Measurements from ENCODE around the gene TNFAIP6.
A peak's percentile ranks its signal among the peaks of the same experiment; 100 is the strongest.
"Not testable (repeated sequence)": the region's sequence is repeated elsewhere in the genome, so short reads cannot be mapped to it uniquely, and the experiment has no call there.

Gene TNFAIP6, protein sequence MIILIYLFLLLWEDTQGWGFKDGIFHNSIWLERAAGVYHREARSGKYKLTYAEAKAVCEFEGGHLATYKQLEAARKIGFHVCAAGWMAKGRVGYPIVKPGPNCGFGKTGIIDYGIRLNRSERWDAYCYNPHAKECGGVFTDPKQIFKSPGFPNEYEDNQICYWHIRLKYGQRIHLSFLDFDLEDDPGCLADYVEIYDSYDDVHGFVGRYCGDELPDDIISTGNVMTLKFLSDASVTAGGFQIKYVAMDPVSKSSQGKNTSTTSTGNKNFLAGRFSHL

DNA sequence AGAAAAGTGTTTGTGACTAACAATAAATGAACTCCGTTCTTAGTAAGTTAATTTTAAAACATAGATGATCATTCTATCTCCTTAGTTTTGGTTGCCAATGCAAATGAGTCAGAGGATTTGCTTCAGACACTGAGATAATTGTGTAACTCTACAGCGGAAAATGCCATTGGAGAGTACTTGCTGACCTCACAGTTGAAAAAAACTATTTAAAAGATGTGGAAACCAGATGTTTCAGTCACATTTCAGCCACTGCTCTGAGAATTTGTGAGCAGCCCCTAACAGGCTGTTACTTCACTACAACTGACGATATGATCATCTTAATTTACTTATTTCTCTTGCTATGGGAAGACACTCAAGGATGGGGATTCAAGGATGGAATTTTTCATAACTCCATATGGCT is at the start of gene TNFAIP6:
Gene TNFAIP6, plus strand, starts transcription at position 234 of the 400 bp plus-strand sequence. Its CDS starts 75 bp downstream, at position 309.
- DNase-seq: no peak

DNA sequence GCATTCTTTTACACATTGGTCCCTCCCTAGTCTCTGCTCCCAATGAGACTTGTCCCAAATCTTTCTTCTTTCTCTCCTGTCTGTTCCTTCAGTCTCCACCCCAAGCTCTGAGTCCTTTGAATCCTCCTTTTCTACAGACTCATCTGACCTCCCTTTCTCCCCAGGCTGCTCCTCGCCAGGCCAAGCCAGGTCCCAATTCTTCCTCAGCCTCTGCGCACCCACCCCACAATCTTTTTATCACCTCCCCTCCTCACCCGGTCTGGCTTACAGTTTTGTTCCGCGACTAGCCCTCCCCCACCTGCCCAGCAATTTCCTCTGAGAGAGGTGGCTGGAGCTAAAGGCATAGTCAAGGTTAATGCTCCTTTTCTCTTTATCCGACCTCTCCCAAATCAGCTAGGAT is 47.1 kb upstream of the TNFAIP6 start:
- not testable (repeated sequence) for DNase-seq

DNA sequence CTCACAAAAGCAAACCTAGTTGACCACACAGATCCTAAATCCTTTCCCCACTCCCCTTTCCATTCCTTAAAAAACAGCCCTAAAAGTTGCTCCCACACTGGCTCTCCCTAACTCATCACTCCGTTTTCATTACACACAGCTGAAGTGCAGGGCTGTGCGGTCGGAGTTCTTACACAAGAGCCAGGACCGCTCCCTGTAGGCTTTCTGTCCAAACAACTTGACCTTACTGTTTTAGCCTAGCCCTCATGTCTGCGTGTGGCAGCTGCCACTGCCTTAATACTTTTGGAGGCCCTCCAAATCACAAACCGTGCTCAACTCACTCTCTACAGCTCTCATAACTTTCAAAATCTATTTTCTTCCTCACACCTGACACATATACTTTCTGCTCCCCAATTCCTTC is 45.0 kb upstream of the TNFAIP6 start:
- DNase-seq: not testable (repeated sequence)

DNA sequence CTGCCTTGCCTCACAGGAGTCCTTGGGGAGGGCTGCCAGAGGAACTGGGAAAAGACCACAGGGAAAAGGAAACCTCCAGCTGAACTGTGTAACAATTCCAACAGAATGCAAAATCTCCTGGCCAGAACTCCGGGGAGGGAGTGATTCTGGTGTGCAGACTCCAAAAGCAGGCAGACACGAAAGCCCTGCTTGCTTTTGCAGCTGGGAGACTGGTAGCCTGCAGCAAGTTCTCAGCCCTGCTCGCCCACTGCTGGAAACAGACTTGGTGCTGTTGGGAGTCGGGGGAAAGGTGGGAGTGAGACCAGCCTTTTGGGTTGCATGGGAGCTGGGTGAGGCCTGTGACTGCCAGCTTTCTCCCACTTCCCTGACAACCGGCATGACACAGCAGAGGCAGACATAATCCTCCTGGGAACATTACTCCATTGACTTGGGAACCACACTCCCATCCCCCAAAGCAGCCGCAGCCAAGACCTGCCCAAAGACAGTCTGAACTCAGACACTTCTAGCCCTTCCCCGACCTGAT is 42.0 kb upstream of the TNFAIP6 start:
- no peak for DNase-seq

DNA sequence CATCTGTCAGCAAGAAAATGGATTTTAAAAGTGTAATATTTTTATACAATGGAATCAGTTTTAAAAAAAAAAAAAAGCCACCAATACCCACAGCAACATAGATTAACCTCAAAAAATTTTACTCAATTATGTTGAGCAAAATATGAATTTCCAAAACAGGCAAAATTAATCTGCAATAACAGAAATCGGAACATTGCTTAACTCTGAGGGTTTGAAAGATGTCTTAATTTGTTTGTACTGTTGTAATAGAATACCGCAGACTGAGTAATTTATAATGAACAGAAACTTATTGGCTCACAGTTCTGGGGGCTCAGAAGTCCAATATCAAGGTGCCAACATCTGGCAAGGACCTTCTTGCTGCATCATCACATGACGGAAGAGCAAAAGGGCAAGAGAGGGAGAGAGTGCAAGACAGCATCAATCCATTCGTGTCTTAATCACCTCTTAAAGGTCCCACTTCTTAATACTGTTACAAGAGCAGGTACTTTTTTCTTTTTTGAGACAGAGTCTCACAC is 31.8 kb upstream of the TNFAIP6 start:
- no peak for DNase-seq

DNA sequence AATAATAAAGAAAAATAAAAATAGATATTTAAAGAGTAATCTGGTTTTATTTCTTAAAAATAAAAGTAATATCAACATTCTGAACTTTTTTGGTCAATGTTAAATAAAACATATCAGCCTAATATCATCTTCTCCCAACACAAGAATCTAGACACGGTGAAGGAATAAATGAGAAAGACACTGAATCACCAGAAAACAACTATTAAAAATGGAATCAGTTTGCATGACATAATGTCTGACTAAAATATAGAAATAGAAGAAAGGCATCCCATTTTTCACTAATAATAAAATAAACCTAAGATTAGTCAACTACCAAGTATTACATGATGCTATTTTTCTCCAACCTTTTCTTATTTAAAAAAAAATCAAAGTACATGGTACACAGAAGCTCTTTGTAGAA is 30.8 kb upstream of the TNFAIP6 start:
- DNase-seq: no peak

DNA sequence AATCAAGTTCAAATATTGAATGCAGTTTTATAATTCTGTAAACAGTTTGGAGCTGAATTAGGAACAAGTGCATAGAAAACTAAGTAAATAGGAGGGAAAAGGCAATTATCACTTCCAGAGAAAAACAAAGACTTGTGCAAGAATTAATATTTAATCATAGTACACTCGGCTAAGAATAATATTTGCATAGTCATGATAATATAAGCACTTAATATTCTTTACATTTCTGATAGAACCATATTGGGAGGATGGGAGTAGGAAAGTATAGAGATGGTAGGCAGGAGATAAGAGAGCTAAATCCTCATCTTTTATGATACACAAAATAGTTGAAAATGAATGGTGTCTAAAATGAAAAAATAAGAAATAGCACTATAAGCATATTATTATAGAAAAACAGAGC is 27.4 kb upstream of the TNFAIP6 start:
- no peak for DNase-seq

DNA sequence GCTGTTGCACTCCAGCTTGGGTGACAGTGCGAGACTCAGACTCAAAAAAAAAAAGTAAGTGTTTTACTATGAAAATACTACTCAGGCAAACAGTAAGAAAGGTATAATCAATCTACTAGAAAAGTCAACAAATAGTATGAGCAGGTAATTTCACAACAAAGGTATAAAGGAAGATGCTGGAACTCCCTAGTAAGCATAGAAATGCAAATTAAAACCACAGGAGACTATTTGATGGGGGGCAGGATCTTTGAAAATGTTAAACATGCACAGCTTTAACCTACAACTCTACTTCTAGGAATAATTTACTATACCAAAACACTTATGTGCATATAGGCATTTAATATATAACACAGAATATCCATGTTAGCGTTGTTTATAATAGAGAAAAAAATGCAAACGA is 24.3 kb upstream of the TNFAIP6 start:
- no peak for DNase-seq

DNA sequence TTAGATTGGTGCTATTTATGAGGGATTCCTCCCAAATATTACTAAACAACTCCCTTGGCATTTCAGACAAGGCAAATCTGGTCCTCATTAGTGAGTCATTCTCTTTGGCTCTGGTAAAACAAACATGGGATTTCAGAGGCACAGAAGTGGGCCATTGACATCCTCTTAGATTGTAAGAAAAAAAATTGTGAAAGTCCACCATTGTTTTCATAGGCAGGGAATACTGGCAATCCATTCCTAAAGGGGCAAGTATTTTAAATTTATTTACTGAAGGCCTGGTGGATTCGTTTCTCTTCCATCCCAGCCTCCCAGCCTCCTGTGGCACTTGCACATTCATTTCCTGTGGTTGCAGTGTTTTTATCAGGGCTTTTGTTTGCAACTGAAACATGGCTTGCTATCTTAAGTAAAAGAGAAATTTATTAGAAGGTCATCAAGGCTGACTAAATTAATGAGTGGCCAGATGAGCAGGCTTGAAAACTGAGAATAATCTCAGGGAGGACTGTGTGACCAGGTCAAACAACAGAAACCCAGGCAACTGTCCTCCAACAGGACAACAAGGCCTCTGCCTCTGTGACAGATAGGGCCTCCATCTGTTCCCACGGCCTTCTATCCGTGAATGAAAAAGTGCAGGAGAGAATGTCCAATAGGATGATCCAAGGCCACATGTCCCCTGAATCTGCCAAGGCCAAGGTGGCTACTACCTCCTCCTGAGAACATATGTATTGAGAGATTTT is 23.1 kb upstream of the TNFAIP6 start:
- DNase-seq: no peak

DNA sequence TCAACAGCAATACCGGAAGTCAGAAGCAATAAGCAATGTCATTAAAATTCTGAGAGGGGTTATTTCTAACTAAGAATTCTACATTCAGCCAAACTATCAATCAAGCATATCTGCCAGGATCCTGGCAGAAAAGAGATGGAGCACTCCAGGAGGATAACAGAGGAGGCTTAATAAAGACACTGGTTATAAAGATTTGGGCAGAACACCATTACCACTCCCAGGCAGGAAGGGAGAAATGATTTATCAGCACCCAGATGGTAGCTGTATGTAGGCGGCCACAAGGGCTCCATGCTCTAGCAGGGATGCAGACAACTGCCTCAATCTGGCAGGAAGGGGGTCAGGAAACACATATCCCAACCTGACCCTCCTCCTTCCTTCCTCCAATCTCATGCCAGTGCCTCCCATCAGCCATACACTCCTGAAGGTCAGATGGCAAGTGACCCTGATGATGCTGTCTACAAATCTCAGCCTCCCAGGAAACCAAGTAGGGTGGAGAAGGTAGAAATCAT is 20.5 kb upstream of the TNFAIP6 start:
- peak; percentile 16 for DNase-seq

DNA sequence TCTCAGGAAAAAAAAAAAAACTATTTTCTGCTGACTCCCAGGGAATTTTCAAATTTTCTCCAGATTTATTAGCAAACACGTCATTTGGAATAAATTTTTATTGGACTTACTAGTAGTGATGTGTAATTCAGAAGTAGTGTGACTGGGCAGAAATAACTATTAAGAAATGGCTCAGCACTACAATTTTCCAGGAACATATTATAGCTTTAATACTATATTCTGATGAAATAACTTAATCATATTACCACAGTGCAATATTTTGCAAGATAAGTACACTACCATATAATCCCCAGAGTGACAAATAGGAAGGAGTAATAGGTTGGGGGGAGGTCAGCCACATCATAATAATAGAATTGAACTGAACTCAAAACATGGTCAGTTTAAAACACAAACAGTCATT is 19.7 kb upstream of the TNFAIP6 start:
- DNase-seq: no peak

DNA sequence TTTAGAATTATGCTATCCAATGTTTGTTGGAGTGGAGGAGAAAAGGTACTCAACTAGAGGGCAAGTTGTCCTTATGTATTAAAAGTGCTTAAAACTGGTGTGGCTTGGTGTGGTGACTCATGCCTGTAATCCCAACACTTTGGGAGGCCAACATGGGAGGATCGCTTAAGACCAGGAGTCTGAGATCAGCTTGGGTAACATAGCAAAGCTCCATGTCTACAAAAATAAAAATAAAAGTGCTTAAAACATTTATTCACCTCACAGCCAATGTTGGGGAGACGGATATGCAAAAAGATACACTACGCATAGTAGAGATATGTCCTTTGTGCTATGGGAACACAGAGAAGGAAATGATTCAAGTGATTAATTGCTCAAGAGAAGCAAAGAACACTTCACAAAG is 19.3 kb upstream of the TNFAIP6 start:
- DNase-seq: no peak

DNA sequence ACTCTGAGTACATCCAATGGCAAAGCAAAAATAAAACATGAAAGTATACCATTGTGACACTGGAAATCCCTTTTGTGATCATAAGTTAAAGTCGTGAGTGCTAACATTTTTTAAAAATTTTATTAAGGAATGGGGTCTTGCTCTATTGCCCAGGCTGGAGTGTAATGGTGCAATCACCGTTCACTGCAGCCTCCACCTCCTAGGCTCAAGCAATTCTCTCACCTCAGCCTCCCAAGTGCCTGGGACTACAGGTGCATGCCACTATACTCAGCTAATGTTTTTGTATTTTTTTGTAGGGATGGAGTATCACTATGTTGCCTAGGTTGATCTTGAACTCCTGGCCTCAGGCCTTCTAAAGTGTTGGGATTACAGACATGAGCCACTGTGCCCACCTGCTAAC is 14.3 kb upstream of the TNFAIP6 start:
- DNase-seq: no peak

DNA sequence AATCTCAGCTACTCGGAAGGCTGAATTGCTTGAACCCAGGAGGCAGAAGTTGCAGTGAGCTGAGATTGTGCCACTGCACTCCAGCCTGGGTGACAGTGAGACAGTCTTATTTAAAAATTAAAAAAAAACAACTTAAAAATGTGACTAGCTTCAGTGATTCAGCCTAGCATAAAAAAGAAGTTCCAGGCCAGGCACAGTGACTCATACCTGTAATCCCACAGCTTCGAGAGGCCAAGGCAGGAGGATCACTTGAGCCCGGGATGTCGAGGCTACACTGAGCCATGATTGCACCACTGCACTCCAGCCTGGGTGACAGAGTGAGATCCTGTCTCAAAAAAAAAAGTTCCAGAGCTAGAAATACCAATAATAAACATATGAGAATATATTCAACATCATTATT is 13.2 kb upstream of the TNFAIP6 start:
- DNase-seq: not testable (repeated sequence)

DNA sequence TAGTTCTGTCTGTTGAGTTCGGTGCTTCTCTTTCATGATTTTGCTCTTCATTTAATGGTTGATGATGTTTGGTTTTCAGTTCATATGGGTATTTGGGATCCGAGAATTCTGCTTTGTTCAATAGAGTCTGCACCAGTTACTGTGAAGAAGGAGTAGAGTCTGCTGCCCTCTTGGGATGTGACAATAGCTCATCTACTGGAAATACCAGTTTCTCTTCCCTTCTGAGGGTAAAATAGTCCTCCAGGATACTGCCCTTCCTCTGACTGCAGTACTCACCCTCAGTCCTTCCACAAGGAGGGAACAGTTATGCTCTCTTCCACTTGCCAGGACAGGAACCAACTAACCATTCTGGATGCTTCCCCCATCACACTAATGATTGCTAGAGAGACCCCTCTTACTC is 12.5 kb upstream of the TNFAIP6 start:
- DNase-seq: no peak

DNA sequence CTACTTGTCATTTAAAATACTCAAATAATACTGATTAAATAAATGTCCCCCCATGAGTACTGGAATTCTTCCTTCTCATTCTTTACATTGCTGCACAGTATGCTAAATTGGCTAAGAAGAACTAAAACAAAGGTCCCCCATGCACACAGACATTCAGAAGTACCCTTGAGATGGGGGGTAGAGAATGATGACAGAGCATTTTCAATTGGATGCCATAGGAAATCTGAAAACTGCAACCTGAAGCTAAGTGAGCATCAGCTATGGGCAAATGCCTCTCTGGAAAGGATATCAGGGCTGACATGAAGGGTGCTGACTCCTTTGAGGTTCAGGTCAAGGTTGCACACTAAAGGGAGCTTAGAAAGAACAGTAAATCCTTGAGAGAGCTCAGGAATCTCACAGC is 10.1 kb upstream of the TNFAIP6 start:
- DNase-seq: no peak

DNA sequence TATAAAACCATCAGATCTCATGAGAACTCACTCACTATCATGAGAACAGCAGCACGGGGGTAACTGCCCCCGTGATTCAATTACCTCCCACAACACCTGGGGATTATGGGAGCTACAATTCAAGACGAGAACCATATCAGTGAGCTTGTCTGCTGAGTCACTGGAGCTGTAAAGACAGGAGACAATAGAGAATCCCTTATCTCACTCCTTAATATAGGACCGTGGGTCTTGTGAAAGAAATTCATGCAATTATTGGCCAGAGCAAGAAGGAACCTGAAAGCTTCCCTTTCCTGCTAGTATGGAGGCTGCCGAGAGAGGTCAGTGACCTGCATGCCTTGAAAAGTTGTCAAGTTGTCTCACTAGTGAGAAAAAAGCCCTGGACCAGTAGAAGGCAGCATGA is 9.5 kb upstream of the TNFAIP6 start:
- no peak for DNase-seq

DNA sequence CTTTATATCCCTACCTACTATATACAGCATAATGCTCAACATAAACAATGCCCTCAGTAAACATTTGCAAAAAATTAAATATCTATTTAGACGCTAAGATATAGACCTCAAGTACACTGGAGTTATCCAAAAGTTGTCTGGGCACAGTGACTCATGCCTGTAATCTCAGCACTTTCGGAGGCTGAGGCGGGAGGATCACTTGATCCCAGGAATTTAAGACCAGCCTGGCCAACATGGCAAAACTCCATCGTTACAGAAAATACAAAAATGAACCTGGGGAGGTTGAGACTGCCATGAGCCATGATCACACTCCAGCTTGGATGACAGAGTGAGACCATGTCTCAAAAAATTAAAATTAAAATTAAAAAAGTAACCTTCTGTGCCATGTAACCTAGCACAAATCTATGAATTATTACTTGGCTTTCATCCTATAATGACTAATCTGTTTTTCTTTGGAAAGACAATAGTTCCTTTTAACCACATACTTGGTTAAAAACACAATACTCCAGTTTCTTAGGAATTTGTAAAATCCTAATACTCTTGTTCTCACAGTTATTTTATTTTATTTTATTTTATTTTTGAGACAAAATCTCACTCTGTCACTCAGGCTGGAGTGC is 6.7 kb upstream of the TNFAIP6 start:
- DNase-seq: no peak

DNA sequence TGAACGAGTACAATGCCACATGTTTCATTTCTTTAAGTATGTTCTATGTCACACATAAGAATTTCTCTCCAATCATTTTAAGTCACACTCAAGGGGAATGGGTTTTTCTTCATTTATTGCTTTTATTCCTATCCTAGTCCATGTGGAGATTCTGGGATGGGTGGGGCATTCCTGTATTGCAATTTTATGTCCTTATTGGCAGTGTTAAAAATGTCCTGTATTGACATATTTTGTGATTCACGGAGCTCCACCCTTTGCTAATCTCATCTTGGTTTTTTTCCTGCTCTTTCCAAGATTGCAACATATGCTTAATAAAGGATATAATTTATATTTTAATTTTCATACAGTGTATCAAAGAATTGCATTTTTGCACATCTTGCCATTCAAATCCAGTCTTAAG is 3.4 kb upstream of the TNFAIP6 start:
- DNase-seq: no peak

DNA sequence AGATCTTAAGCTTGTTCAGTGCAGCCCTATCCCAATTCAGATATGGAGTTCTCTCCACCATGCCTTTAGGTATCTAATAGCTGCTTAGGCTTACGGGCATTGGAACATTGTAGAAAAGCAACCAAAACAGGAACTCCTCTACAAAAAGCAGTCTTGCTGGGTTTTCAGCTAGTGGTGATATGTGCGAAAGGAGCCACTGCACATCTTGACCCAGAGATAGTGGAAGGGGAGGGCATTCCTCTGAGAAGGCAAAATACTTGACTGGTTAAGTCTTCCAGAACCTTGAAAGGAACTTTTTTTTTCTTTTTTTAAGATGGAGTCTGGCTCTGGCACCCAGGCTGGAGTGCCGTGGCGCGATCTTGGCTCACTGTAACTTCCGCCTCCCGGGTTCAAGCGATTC is 2.6 kb upstream of the TNFAIP6 start:
- no peak for DNase-seq

DNA sequence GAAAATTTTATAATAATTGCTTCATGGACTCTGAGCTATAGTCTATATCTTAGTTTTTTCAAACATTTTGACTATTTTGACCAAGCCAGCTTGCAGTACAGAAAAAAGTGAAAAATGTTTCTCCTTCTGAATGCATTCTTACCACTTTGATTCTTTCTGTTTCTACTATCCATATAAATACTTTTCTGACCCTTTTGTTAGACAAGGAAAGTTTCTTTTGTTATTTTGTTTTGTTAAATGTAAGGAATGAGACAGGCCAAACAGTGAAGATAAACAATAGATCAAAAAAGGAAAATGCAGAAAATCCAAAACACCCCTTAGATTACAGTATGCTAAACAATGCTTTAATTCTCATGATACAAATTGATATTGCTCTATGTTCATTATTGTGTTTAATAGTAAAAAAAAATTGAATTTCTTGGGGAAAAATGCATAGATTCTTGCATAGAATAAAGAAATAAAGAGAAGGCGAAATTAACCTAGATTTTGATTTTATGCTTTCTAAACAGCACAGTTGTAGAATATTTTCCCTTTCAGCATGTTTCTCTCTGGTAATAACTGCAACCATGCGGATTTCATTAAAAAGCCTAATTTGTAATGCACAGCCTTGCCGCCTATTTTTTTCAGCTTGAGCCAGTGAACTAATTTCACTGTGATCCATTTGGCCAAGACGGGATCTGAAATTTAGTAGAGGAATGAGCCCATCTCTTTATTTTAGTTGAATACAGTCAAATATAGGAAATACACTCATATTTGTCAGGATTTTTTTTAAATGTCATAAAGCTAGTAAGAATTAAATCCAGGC is 976 bp downstream of the TNFAIP6 start:
- no peak for DNase-seq

DNA sequence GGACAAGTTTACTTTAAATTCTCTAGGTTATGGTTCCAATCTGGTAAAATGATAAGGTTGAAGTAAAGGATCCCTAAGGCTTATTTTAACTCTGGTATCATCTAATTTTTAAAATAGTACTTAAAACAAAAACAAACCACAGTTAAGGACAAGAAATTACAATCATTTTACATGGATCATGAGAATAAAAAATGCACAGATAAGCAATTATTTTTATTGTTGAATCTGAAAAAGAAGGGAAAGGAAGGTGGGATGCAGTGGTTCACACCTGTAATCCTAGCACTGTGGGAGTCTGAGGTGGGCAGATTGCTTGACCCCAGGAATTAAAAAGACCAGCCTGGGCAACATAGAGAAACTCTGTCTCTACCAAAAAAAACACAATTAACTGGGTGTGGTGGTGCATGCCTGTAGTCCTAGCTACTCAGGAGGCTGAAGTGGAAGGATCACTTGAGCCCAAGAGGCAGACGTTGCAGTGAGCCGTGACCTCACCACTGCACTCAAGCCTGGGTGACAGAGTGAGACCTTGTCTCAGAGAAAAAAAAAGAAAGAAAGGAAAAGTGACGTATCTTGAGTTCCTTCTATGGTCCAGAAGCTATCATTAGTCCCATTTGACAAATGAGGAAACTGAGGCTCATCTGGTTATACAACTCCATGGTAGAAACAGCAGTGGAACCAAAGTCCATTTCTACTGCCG is 2.5 kb downstream of the TNFAIP6 start:
- DNase-seq: no peak

Measured in NCI-H1694 (cell line).